OCI-LY1 (cell line): ENCODE results near the gene CLDN4.

Source experiments
- CTCF ChIP-seq: fragments of 200-600 bp; sonication (generic), shearing (Covaris generic); IDR thresholded peaks from 2 replicates; pipeline ENCODE4 v1.5.1; 2017; ENCODE audit warnings: mild to moderate bottlenecking, antibody characterized with exemption, low read length, moderate library complexity, mixed read lengths
- EZH2 ChIP-seq: fragments of 200-600 bp; sonication (generic), shearing (Covaris generic); IDR thresholded peaks from 2 replicates; pipeline ENCODE4 v1.8.0; 2017; ENCODE audit warnings: borderline replicate concordance, mixed run types, mild to moderate bottlenecking, antibody characterized with exemption, low read length, moderate library complexity, mixed read lengths

DNA sequence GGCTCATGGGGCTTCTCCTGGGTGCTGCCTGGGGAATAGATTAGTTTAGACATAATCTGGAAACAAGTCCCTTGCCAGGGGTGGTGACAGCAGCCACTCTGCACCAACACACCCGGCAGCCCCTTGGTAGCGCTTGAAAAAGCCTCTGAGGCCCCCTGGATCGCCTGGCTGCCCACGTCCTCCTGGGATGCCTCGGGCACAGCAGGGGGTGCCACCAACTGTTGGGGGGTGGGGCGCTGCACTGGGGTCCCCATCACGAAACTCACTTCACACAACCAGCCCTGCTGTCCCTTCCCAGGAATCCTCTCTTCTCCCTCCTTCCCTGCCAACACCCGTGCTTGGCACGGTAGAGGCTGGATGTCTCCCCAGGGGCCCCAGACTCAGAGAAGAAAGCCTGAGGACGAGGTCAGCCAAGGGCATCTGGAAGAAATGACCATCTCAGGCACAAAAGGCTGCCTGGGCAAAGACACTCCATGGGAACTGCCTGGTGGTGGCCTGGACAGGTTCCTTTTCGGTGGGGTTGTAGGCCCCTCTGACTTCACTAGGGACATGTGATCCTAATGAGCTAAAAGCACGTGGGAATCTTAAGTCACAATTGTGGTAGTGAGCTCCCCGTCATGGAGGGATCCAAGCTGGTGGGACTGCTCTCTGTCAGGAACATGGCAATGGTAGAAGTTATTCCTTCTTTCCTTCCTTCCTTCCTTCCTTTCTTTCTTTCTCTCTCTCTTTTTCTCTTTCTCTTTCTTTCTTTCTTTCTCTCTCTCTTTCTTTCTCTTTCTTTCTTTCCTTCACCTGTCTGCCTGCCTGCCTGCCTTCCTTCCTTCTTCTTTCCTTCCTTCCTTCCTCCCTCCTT is 41.5 kb downstream of the CLDN4 start:
- TF ChIP-seq CTCF (no peak), EZH2 (no peak)
